PC-3 (cell line): ENCODE data around the gene FOXP1. TPM values are rescaled to one million over a fixed set of nuclear protein-coding genes. Genes with fewer than 3 reads are reported as not detected.

Experiments used
- ATAC-seq: fragments of 200-7000 bp; cut with Tn5 transposase; 2 replicates; pipeline ENCODE4 v1.9.1; 2020; ENCODE audit warnings: mild to moderate bottlenecking, moderate library complexity
- BruUV-seq: library from RNA; stranded (reverse); fragments of 400-500 nt; replicated peaks from 2 replicates; lab custom pipeline; 2021; lab: Mats Ljungman, UMichigan
- CTCF ChIA-PET: fragments of 300-600 bp; sonication (Branson Sonifier 250); formaldehyde crosslinking; loops from one replicate; lab custom pipeline; 2022; ENCODE audit warnings: antibody characterized with exemption; lab: Charles Lee
- POLR2A ChIA-PET: fragments of 300-600 bp; sonication (Branson Sonifier 250); formaldehyde crosslinking; loops from one replicate; lab custom pipeline; 2022; ENCODE audit warnings: antibody characterized with exemption; ENCODE audit not compliant: unreplicated experiment; lab: Charles Lee
- DNase-seq: peaks from one replicate; pipeline ENCODE4 v3.0.0-alpha.2; 2015
- H2AFZ ChIP-seq: fragments of 300-600 bp; sonication (generic); 2 replicates; pipeline ENCODE4 v1.6.0; 2016; ENCODE audit warnings: antibody characterized with exemption, low read length
- H3F3A ChIP-seq: fragments of 300-600 bp; sonication (generic); one replicate; pipeline ENCODE4 v1.6.0; 2017; ENCODE audit warnings: antibody characterized with exemption, low read length, control low read depth, mild to moderate bottlenecking; ENCODE audit not compliant: unreplicated experiment
- H3K27ac ChIP-seq: fragments of 300-600 bp; sonication (generic); 2 replicates; pipeline ENCODE4 v1.5.1; 2016; ENCODE audit warnings: mild to moderate bottlenecking, low read length
- H3K27me3 ChIP-seq: fragments of 300-600 bp; sonication (generic); 2 replicates; pipeline ENCODE4 v1.6.1; 2016; ENCODE audit warnings: low read length, mixed read lengths
- H3K36me3 ChIP-seq: fragments of 300-600 bp; sonication (generic); 2 replicates; pipeline ENCODE4 v1.6.1; 2016; ENCODE audit warnings: low read depth, mixed run types, low read length, mixed read lengths
- H3K4me1 ChIP-seq: fragments of 300-600 bp; sonication (generic); 2 replicates; pipeline ENCODE4 v1.5.1; 2016; ENCODE audit warnings: low read length; ENCODE audit not compliant: insufficient read depth
- H3K4me2 ChIP-seq: fragments of 300-600 bp; sonication (generic); 2 replicates; pipeline ENCODE4 v1.6.0; 2016; ENCODE audit warnings: low read length
- H3K4me3 ChIP-seq: fragments of 300-600 bp; sonication (generic); 2 replicates; pipeline ENCODE4 v1.5.1; 2016; ENCODE audit warnings: mild to moderate bottlenecking, low read length, mixed read lengths
- H3K79me2 ChIP-seq: fragments of 300-600 bp; sonication (generic); 2 replicates; pipeline ENCODE4 v1.6.1; 2017; ENCODE audit warnings: low read length, mixed read lengths
- H3K9ac ChIP-seq: fragments of 300-600 bp; sonication (generic); 2 replicates; pipeline ENCODE4 v1.6.0; 2016; ENCODE audit warnings: mild to moderate bottlenecking, low read length
- H3K9me2 ChIP-seq: fragments of 300-600 bp; sonication (generic); replicated peaks from 2 replicates; pipeline ENCODE4 v1.6.1; 2016; ENCODE audit warnings: mixed run types, low read length, mixed read lengths
- H3K9me3 ChIP-seq: fragments of 300-600 bp; sonication (generic); 2 replicates; pipeline ENCODE4 v1.6.1; 2016; ENCODE audit warnings: low read length, mixed read lengths
- H4K20me1 ChIP-seq: fragments of 300-600 bp; sonication (generic); 2 replicates; pipeline ENCODE4 v1.6.1; 2016; ENCODE audit warnings: low read length, mixed read lengths
- CTCF ChIP-seq: fragments of 300-600 bp; sonication (generic); conservative IDR thresholded peaks from 2 replicates; pipeline ENCODE4 v1.5.1; 2017; ENCODE audit warnings: antibody characterized with exemption, low read depth, mild to moderate bottlenecking, low read length
- EZH2 ChIP-seq: fragments of 300-600 bp; sonication (generic); IDR thresholded peaks from one replicate; pipeline ENCODE4 v1.6.1; 2017; ENCODE audit warnings: antibody characterized with exemption, mild to moderate bottlenecking, low read length; ENCODE audit not compliant: unreplicated experiment
- EZH2phosphoT487 ChIP-seq: fragments of 300-600 bp; sonication (generic); IDR thresholded peaks from 2 replicates; pipeline ENCODE4 v1.6.1; 2018; ENCODE audit warnings: mild to moderate bottlenecking, antibody characterized with exemption, low read length, borderline replicate concordance
- intact Hi-C: fragments of 100-400 bp; cut with micrococcal nuclease; formaldehyde crosslinking; loops from 2 replicates; pipeline ENCODE4 v1.9.0; 2023
- total RNA-seq: library from RNA; depleted of rRNA; stranded (reverse); fragments of >200 nt; gene quantifications from 2 replicates; pipeline ENCODE4 v1.2.3, GENCODE V29; 2014

FOXP1 gene
- total RNA-seq, 1 experiment from 2014 or later: 35.3 TPM

DNA sequence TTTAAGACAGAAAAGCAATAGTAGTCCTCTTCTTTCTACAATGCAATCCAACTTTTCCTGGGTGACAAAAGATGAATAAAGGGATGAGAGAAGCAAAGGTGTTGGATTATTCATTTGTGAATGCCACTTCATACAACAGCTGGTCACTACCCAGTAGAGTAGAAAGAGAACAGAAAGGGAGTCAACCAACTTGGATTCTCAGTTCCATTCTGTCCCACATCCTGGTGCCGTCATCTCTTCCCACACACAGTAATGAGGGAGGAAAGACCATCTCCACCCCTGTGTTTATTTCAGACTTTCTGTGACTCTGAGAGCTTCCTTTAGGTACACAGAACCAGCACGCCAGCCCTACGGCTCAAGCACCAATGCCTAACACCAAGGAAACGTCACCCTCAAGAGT, 71.0 kb downstream of the FOXP1 start:
- intact Hi-C loops: no loop called here
- no peak overlapping the region for H3K4me2 ChIP-seq

DNA sequence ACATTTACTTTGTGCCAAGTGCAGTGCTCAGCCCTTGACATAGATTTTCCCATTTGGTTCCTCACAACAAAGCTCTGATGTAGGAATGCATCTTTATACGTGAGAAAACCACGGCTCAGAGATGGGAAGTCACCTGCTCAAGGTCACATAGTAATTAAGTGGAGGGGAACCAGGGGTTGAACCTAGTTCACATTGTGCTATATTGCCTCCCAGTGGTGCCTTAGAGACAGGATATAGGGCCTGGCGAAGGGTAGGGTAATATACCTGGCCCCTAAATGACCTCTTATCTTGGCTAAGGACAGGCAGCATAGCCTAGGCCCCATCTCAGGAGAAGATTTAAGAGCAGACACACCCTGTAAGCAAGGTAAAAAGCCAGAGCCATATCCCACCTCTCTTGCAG, 71.5 kb downstream of the FOXP1 start:
- no peaks in the 10 kb centered on the region for H4K20me1 ChIP-seq
- no peaks in the 10 kb centered on the region for H3K9me2 ChIP-seq
- intact Hi-C loops: no loop called here
- no peaks in the 10 kb centered on the region for H3F3A ChIP-seq
- ATAC-seq: no peak
- H3K4me3 ChIP-seq: no peak overlapping the region
- no peaks in the 10 kb centered on the region for H3K79me2 ChIP-seq
- no peak for TF ChIP-seq EZH2phosphoT487
- no peak for TF ChIP-seq EZH2
- peak; percentile 44; the same call in 1 of the 2 replicates for TF ChIP-seq CTCF
- no peaks in the 10 kb centered on the region for H3K27me3 ChIP-seq
- H3K9me3 ChIP-seq: no peaks in the 10 kb centered on the region
- H3K4me1 ChIP-seq: peaks cover 13% of the 10 kb centered on the region
- CTCF ChIA-PET: no interaction called here
- H3K27ac ChIP-seq: no peak overlapping the region
- no peak overlapping the region for H3K9ac ChIP-seq
- peak; percentile 22 for DNase-seq
- no peak overlapping the region for H2AFZ ChIP-seq
- H3K4me2 ChIP-seq: no peak overlapping the region
- BruUV-seq: no TSS peak
- POLR2A ChIA-PET: no interaction called here
- no peaks in the 10 kb centered on the region for H3K36me3 ChIP-seq

More for the DNA sequence above, 71.0 kb downstream of the FOXP1 start:
- Histone ChIP-seq H3K27me3 (no peaks in the 10 kb centered on the region), H3K4me3 (no peak overlapping the region), H3K9ac (no peak overlapping the region), H4K20me1 (no peaks in the 10 kb centered on the region), H3K4me1 (peaks cover 13% of the 10 kb centered on the region), H2AFZ (no peak overlapping the region), H3K27ac (no peak overlapping the region), H3K9me3 (no peaks in the 10 kb centered on the region), H3F3A (no peaks in the 10 kb centered on the region), H3K9me2 (no peaks in the 10 kb centered on the region), H3K79me2 (no peaks in the 10 kb centered on the region), H3K36me3 (no peaks in the 10 kb centered on the region)
- DNase-seq: no peak
- no TSS peak for BruUV-seq
- TF ChIP-seq EZH2phosphoT487 (no peak), EZH2 (no peak), CTCF (no peak)
- POLR2A ChIA-PET: no interaction called here
- ATAC-seq: no peak
- CTCF ChIA-PET: no interaction called here

GRCh38 chr3:71511446-71511845, 72.1 kb downstream of the FOXP1 start:
- CTCF ChIA-PET: no interaction called here
- Histone ChIP-seq H3K4me1 (peaks cover 13% of the 10 kb centered on the region), H3K36me3 (no peaks in the 10 kb centered on the region), H3K9ac (no peak overlapping the region), H2AFZ (no peak overlapping the region), H4K20me1 (no peaks in the 10 kb centered on the region), H3K9me2 (no peaks in the 10 kb centered on the region), H3K4me2 (no peak overlapping the region), H3K9me3 (no peaks in the 10 kb centered on the region), H3F3A (no peaks in the 10 kb centered on the region), H3K27me3 (no peaks in the 10 kb centered on the region), H3K79me2 (no peaks in the 10 kb centered on the region), H3K27ac (no peak overlapping the region), H3K4me3 (no peak overlapping the region)
- no peak for TF ChIP-seq CTCF
- no peak for TF ChIP-seq EZH2
- no peak for TF ChIP-seq EZH2phosphoT487
- intact Hi-C loops: no loop called here
- no TSS peak for BruUV-seq
- ATAC-seq (no peak), DNase-seq (no peak)
- POLR2A ChIA-PET: no interaction called here
